OCI-LY7 (cell line): ENCODE results near the gene NIPBL. TPM values are rescaled to one million over a fixed set of nuclear protein-coding genes. Genes with fewer than 3 reads are reported as not detected.
A peak's percentile ranks its signal among the peaks of the same experiment; 100 is the strongest.

Source experiments
- BruUV-seq: library from RNA; stranded (reverse); fragments of 400-500 nt; replicated peaks from 2 replicates; lab custom pipeline; 2021; lab: Mats Ljungman, UMichigan
- CTCF ChIA-PET: fragments of 300-600 bp; sonication (Branson Sonifier 250); formaldehyde crosslinking; loops from one replicate; lab custom pipeline; 2022; ENCODE audit warnings: antibody characterized with exemption; ENCODE audit not compliant: unreplicated experiment; lab: Charles Lee
- POLR2A ChIA-PET: fragments of 300-600 bp; sonication (Branson Sonifier 250); formaldehyde crosslinking; loops from one replicate; lab custom pipeline; 2022; ENCODE audit warnings: antibody characterized with exemption; lab: Charles Lee
- DNase-seq: peaks from one replicate; pipeline ENCODE4 v3.0.0-alpha.2; 2015; ENCODE audit warnings: low spot score
- H2AFZ ChIP-seq: fragments of 200-600 bp; sonication (generic), shearing (Covaris generic); 2 replicates; pipeline ENCODE4 v1.6.1; 2014; ENCODE audit warnings: mild to moderate bottlenecking, antibody characterized with exemption, low read length, moderate library complexity
- H3K27ac ChIP-seq: fragments of 200-600 bp; sonication (generic); 2 replicates; pipeline ENCODE4 v1.5.1; 2014; ENCODE audit warnings: mixed run types, low read depth, mild to moderate bottlenecking, moderate library complexity, low read length, inconsistent platforms; ENCODE audit not compliant: poor library complexity, severe bottlenecking
- H3K36me3 ChIP-seq: fragments of 200-600 bp; sonication (generic); 2 replicates; pipeline ENCODE4 v1.6.1; 2014; ENCODE audit warnings: mild to moderate bottlenecking, antibody characterized with exemption, low read length, moderate library complexity, mixed read lengths; ENCODE audit not compliant: insufficient read depth
- H3K4me1 ChIP-seq: fragments of 200-600 bp; sonication (generic); 2 replicates; pipeline ENCODE4 v1.5.1; 2014; ENCODE audit warnings: mild to moderate bottlenecking, low read length; ENCODE audit not compliant: insufficient read depth, poor library complexity, severe bottlenecking
- H3K4me2 ChIP-seq: fragments of 200-600 bp; sonication (generic); 2 replicates; pipeline ENCODE4 v1.6.1; 2014; ENCODE audit warnings: mild to moderate bottlenecking, low read length
- H3K4me3 ChIP-seq: fragments of 200-600 bp; sonication (generic); 2 replicates; pipeline ENCODE4 v1.5.1; 2014; ENCODE audit warnings: mild to moderate bottlenecking, low read depth, low read length; ENCODE audit not compliant: poor library complexity, severe bottlenecking
- H3K79me2 ChIP-seq: fragments of 200-600 bp; sonication (generic); 2 replicates; pipeline ENCODE4 v1.6.1; 2016; ENCODE audit warnings: low read depth, mild to moderate bottlenecking, low read length, moderate library complexity, mixed read lengths; ENCODE audit not compliant: insufficient read depth
- H3K9me2 ChIP-seq: fragments of 200-600 bp; sonication (generic); 2 replicates; pipeline ENCODE4 v1.6.1; 2016; ENCODE audit warnings: mild to moderate bottlenecking, low read length, mixed read lengths; ENCODE audit not compliant: insufficient read depth
- H3K9me3 ChIP-seq: fragments of 200-600 bp; sonication (generic); 2 replicates; pipeline ENCODE4 v1.6.1; 2014; ENCODE audit warnings: mild to moderate bottlenecking, mixed run types, low read length, mixed read lengths
- H4K20me1 ChIP-seq: fragments of 200-600 bp; sonication (generic); 2 replicates; pipeline ENCODE4 v1.6.1; 2014; ENCODE audit warnings: mild to moderate bottlenecking, antibody characterized with exemption, low read length, moderate library complexity, mixed read lengths; ENCODE audit not compliant: insufficient read depth
- EZH2phosphoT487 ChIP-seq: fragments of 200-600 bp; sonication (generic); IDR thresholded peaks from 2 replicates; pipeline ENCODE4 v1.6.1; 2018; ENCODE audit warnings: low read depth, borderline replicate concordance, mild to moderate bottlenecking, mixed run types, antibody characterized with exemption, low read length, moderate library complexity, mixed read lengths
- intact Hi-C: fragments of 100-400 bp; cut with micrococcal nuclease; formaldehyde crosslinking; loops from one replicate; pipeline ENCODE4 v1.10.0; 2022; ENCODE audit not compliant: unreplicated experiment
- total RNA-seq, 2 experiments: library from RNA; depleted of rRNA in 1 of 2; stranded (reverse); fragments of >200 nt in 1 of 2; shearing (Covaris generic) in 1 of 2; gene quantifications; 2 replicates each; pipeline ENCODE4 v1.2.3, GENCODE V29; 2014 to 2022
- TF ChIP-seq, protein P1 (sequence below): fragments of 200-600 bp; sonication (generic); conservative IDR thresholded peaks from 2 replicates; pipeline ENCODE4 v1.5.1; 2014; ENCODE audit warnings: mild to moderate bottlenecking, antibody characterized with exemption, low read length, moderate library complexity, mixed read lengths

NIPBL gene
- total RNA-seq, 2 experiments from 2014 or later, result 24.9 to 56.1 TPM

DNA sequence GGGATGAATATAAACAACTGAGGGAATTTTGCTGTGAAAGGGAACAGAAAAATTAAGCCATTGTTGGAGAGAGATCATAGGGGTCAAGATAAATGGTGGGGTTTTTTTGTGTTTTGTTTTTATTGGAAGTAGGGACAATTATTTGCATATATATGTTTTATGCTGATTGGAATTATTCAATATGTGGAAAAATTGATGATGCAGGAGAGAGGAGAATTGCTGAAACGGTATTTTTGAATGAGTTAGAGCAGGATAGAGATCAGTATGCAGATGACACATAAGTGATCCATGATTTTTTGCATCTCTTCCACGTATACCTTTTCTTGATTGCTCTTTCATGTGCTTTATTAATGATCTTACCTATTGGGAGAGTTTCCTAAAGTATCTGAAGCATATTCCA lies 67.5 kb downstream of the NIPBL start:
- TF ChIP-seq, protein P1, sequence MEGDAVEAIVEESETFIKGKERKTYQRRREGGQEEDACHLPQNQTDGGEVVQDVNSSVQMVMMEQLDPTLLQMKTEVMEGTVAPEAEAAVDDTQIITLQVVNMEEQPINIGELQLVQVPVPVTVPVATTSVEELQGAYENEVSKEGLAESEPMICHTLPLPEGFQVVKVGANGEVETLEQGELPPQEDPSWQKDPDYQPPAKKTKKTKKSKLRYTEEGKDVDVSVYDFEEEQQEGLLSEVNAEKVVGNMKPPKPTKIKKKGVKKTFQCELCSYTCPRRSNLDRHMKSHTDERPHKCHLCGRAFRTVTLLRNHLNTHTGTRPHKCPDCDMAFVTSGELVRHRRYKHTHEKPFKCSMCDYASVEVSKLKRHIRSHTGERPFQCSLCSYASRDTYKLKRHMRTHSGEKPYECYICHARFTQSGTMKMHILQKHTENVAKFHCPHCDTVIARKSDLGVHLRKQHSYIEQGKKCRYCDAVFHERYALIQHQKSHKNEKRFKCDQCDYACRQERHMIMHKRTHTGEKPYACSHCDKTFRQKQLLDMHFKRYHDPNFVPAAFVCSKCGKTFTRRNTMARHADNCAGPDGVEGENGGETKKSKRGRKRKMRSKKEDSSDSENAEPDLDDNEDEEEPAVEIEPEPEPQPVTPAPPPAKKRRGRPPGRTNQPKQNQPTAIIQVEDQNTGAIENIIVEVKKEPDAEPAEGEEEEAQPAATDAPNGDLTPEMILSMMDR, result no peak
- TF ChIP-seq EZH2phosphoT487, result no peak
- DNase-seq, result no peak
- no peaks in the 10 kb centered on the region for H3K9me2 ChIP-seq
- H3K4me3 ChIP-seq, result no peak overlapping the region
- H3K4me2 ChIP-seq, result no peak overlapping the region
- no peaks in the 10 kb centered on the region for H3K36me3 ChIP-seq
- H3K4me1 ChIP-seq, result no peaks in the 10 kb centered on the region
- ChIA-PET POLR2A (no interaction called here), CTCF (no interaction called here)
- H4K20me1 ChIP-seq, result peaks cover 35% of the 10 kb centered on the region
- H3K79me2 ChIP-seq, result peaks cover 72% of the 10 kb centered on the region
- intact Hi-C loops, result loop anchor here (5.0 kb wide), 1 partner anchor 67 kb away; the partner anchor contains the start of gene NIPBL
- no peak overlapping the region for H2AFZ ChIP-seq
- H3K27ac ChIP-seq, result no peak overlapping the region
- no peaks in the 10 kb centered on the region for H3K9me3 ChIP-seq
- BruUV-seq, result no TSS peak

DNA sequence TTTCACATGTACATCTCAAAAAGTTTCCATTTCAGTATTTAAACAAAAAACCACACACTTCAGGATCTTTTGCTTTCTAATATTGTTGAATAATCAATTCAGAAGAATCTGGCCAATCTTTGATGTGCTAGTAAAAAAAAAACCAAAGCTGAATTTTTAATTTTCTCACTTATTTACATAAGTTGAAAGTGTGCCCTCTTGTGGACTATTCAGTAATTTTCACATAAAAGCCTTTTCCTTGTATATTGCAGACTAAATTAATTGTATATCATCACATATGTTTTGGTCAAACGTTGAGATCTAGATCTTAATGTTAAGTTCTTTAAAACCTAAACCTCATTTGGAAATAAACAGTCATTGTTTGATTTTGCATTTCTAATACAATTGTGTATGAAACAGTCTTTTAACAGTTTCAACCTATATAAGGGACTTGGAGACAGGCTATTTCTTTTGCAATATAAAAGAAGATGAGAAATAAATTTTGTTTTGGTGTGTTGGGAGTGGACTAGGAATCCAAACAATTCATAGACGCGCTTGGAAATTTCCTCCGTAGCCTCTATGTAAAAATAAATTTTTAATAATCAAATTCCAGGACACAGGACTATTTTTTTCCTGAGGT lies 68.1 kb downstream of the NIPBL start:
- TF ChIP-seq EZH2phosphoT487, result no peak
- TF ChIP-seq, protein P1, result peak; percentile 87
- no peaks in the 10 kb centered on the region for H3K4me1 ChIP-seq
- ChIA-PET CTCF (no interaction called here), POLR2A (interaction anchor here (0.5 kb wide), 1 partner anchor 12 kb away, joined by 9 read pairs; no protein-coding TSS in a partner anchor)
- no peak overlapping the region for H3K27ac ChIP-seq
- H3K4me3 ChIP-seq, result no peak overlapping the region
- H3K4me2 ChIP-seq, result no peak overlapping the region
- BruUV-seq, result no TSS peak
- no peaks in the 10 kb centered on the region for H3K9me2 ChIP-seq
- H4K20me1 ChIP-seq, result peaks cover 35% of the 10 kb centered on the region
- DNase-seq, result peak; percentile 74
- H3K36me3 ChIP-seq, result no peaks in the 10 kb centered on the region
- no peaks in the 10 kb centered on the region for H3K9me3 ChIP-seq
- intact Hi-C loops, result loop anchor here (5.0 kb wide), 1 partner anchor 67 kb away; the partner anchor contains the start of gene NIPBL
- no peak overlapping the region for H2AFZ ChIP-seq
- peaks cover 72% of the 10 kb centered on the region for H3K79me2 ChIP-seq

DNA sequence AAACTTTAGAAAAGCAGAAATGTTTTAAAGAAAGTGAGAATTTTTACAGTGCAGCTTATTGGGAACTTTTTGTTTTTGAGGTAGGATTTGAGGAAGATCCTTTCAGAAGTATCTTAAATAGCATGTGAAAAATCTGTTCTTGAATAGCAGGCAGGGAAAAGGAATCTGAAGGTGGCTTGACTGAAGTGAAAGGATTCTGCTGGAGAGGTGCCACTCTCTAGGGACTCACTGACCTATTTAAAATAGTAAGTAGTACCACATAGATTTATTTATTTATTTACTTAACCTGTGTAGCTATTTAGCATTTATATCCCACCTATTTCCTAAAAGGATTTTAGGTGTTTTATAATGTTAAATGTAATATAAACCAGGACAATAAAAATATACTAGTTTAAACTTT lies 69.1 kb downstream of the NIPBL start:
- no peak for DNase-seq
- peaks cover 37% of the 10 kb centered on the region for H4K20me1 ChIP-seq
- BruUV-seq, result no TSS peak
- CTCF ChIA-PET, result no interaction called here
- intact Hi-C loops, result no loop called here
- no peak overlapping the region for H3K4me2 ChIP-seq
- TF ChIP-seq, protein P1, result no peak
- no peak for TF ChIP-seq EZH2phosphoT487
- H3K9me3 ChIP-seq, result no peaks in the 10 kb centered on the region
- POLR2A ChIA-PET, result interaction anchor here (0.5 to 1.6 kb wide), 2 partner anchors 11 to 16 kb away, joined by 3 to 6 read pairs; no protein-coding TSS in a partner anchor
- H3K9me2 ChIP-seq, result no peaks in the 10 kb centered on the region
- H3K27ac ChIP-seq, result no peak overlapping the region
- H3K4me1 ChIP-seq, result no peaks in the 10 kb centered on the region
- no peak overlapping the region for H3K4me3 ChIP-seq
- no peak overlapping the region for H2AFZ ChIP-seq
- peaks cover 72% of the 10 kb centered on the region for H3K79me2 ChIP-seq
- H3K36me3 ChIP-seq, result no peaks in the 10 kb centered on the region
